ENCODE data around the gene MAP3K8.
"Not testable (repeated sequence)": the region's sequence is repeated elsewhere in the genome, so short reads cannot be mapped to it uniquely, and the experiment has no call there.

Gene MAP3K8

DNA sequence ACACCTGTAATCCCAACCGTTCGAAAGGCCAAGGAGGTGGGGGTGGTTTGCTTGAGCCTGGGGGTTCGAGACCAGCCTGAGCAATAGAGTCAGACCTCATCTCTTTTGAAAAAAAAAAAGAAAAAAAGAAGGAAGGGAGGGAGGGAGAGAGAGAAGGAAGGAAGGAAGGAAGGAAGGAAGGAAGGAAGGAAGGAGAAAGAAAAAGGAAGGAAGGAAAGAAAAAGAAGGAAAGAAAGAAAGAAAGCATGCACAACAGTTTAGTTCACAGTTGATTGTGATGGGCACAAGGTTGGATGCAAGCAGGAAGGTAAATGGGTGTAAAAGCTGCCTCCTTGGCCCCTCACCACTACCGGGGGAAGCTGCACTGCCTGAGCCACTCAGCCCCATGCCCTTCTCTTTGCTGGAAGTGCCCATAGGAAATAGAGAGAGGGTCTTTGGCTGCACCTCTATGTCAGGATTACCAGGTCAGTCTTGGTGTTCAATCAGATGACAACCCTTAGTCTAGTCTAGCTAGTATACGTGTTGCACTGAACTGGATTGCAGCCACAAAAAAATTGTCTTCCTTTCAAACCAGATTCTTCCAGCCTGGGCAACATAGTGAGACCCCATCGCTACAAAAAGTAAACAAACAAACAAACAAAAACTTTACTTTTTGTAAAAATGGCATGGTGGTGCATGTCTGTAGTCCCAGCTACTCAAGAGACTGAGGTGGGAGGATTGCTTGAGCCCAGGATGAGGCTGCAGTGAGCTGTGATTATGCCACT, 20.0 kb downstream of the MAP3K8 start:
- no peak for DNase-seq

DNA sequence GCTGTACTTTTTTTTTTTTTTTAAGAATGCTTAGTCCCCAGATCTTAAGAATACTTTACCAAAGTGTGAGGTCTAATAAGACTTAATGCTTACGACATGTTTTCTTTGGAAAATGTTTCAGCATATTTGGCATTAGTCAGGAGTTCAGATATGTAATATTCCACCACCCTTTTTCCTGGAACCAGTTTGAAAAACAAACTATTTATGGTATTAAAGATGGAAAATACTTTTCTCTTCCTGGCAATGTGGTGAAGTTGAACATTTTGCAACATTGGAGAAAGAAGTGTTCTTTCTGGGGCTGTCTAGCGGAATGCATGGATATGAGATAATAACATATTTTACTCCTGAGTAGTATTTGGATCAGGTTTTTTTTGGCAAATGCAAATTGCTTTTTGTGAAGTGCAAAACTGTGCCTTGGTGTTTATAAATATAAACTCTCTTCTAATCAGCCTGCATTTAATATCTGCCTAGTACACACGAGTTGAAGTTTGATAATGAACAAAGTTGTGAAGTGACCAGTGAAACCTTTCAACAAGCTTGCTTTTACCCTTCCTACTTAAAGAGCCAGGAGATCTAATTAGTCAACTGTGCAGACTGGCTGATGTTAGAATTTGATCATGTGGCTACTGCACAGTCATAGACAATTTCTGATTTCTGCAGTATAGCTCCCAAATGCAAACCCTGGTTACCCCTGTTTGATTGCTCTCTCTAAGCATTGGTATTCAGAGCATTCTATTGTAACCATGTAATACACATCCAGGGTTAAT, 20.9 kb downstream of the MAP3K8 start:
- DNase-seq, result peak; percentile 55

DNA sequence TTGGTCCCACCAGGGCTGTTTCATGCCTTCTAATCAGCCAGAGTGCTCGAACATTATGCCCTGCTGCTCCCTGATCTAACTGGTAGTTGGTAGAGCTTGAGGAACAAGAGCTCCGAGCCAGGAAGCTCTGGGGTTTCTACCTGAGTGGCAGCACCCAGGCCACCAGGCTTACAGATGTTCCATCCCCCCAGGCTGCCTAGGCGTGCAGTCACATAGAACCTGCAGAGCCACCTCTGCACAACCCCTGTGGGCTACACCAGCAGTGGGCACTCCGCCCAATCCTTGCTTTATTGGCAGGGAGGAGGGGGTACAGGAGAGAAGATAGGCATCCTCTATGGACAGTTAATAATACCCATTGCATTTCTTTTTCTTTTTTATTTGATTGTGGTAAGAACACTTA, 21.8 kb downstream of the MAP3K8 start:
- no peak for DNase-seq

DNA sequence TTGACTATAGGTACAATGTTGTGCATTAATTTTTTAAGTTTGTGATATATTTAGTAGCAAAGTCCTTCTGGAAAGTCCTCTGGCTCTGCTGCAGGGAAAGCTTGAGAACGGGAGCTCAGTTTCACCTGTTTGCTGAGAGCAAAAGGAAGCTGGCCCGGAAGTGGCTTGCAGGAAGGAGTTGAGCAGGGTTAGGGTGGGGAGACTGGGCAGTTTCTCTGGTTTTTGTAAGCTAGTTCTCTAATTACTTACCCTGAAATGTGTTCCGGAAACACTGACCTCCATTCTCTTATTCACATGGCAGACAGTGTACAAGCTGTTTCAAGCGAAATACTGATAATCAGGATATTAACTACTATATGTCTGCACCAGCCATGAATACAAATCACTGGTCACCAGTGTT, 22.3 kb downstream of the MAP3K8 start:
- DNase-seq, result no peak

DNA sequence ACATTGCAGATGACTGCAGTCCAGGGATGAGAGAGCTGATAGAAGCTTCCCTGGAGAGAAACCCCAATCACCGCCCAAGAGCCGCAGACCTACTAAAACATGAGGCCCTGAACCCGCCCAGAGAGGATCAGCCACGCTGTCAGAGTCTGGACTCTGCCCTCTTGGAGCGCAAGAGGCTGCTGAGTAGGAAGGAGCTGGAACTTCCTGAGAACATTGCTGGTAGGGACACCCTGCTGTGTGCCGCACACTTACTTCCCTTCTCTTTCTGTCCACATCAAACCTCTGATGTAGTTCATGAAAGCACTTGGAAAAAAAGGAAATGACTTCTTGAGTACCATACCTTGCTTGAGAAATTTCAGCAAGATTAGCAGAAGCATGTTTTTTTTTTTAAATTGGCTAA, 25.3 kb downstream of the MAP3K8 start:
- no peak for DNase-seq

DNA sequence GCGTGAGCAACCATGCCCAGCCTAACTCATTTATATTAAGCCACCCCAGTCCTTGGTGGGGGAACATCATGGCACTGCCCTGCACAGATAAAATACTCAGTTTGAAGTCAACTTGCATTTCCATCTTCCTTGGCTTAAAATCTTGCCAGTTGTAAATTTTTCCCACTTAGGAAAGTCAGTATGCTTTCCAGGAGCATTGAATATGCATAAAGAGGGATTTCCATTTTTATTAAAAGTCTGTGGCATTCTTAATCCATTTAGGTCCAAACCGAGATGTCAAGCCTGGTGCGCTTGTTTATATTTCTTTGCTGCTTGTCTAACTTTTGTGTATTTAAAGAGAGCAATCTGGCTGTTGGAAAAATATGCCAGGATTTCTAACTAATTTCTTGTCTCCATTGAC, 26.1 kb downstream of the MAP3K8 start:
- DNase-seq, result no peak

DNA sequence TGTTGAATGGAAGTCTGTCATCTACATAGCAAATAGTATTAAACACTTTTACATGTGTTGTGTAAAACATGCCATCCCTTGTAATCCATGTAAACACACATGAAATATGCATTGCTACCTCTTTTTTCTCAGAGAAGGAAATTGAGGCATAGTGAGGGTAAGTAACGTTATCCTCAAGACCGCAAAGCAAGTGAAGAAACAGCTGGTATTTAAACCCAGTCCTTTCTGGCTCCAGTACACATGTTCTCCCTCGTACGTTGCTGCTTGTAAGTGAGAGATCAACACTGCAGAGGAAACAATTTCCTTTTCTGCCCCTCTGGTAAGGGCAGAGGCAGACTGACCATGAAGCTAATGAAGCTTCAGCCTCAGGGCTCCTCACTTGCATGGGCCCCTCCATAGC, 28.5 kb downstream of the MAP3K8 start:
- DNase-seq, result no peak

DNA sequence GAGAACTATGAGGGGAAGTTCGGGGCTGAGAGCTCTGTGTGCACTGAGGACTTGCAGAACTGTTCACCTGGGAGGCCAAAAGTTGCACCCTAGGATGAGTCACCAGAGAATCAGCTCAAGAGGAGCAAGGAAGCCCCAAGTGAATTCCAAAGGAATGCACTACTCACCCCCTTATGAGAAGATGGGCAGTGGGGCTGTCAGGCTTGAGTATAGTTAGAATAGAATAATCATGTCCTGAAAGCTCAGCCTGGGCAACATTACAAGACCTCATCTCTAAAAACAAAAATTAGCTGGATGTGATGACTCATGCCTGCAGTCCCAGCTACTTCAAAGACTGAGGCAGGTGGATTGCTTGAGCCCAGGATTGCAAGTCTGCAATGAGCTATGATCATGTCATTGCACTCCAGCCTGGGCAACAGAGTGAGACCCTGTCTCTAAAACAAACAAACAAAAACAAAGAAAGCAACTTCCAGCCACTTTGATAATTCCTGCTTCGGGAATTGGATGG, 30.0 kb downstream of the MAP3K8 start:
- DNase-seq, result no peak

DNA sequence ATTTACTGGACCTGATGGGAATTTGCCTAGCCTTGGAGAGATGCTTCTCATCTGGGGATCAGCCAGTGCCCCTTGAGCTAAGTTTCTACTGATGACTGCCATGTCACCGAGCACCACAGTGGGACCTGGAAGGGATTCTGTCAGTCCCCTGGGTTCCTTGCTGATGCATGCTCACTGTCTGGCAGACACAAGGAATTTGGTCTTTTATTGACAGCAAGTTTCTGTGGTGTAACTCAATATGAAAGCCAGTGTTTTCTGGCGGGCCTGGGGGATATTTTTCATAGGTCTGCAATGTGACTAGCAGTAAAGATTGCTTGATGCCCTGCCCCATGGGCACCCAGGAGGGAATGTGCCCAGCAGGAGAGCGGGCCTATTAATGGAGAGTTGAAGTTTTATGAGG, 30.7 kb downstream of the MAP3K8 start:
- DNase-seq, result no peak

DNA sequence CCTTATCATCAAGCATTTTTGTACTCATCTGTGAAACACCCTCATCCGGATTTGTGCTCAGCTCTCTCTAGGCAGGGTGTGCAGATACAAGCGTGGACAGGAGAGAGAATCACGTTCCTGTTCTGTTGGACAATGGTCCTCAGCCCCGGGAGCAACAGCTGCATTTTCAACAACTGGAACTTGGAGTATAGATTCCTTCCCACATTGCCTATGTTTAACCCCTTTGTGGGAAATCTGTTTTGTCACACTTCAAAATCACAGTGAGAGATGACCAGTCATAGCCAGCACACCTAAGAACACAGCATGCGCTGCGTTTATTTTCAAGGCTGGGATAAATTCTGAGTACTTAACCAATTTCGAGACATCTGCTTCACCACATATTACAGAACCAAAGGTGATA, 32.5 kb downstream of the MAP3K8 start:
- DNase-seq, result no peak

DNA sequence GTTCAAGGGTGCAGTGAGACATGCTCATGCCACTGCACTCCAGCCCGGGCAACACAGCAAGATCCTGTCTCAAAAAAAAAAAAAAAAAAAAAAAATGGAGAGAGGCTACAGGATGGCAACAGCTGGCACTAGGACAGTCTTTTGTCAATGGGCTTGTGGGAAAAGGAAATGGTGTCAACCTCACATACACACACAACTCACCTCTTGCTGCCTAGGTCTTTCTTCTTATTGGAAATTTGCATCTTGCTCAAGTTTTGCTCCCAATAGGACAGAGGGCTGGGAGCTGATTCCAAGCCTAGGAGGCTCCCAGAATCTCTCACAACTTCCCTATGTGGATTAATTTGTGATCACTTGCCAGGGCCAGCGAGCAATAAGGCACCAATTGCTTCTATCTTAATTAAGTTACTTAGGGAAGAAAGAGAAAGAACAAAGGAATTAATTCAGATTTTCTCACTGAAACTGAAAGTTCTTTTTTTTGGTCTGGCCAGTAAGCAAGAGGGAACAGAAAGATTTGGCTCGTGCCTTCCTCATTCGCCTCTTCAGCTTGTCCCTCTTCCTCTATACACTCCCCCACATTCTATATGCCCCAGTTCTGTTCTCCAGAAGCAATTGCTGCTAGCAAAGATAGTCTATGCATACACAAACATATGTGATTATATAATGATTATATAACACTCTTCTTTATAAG, 33.8 kb downstream of the MAP3K8 start:
- DNase-seq, result no peak

DNA sequence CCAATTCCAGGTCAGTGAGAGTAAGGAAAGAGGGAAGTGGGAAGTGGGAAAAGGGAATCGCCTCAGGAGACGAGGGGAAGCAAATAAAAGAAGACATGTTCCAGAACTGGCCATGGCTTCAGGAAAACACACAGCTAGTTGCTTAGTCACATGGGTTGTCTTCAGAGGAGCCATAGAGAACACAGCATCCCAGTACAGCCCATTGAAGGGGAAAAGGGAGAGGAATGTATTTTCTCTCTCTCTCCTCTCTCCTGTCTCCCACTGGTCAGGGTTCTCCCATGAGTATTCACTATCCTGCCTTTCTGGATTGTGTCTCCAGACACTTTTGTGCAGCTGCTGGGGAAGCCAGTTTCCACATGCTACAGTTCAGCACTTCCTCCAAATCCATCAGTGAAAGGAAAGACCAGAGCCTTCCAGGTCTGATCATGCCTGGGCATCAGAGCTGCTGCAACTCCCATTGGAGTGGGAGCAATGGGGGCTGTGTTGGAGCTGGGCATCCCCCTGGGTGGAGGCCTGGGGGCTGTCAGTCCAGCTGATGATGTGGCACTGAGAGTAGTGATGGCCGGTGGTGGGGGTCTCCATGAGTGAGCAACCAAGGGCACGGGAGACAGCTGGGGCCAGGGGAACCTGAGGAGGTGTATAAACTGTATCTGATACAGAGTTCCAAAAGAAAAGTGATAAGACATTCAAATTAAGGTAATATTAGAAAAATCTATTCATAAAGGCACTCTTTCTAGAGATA, 38.6 kb downstream of the MAP3K8 start:
- no peak for DNase-seq

DNA sequence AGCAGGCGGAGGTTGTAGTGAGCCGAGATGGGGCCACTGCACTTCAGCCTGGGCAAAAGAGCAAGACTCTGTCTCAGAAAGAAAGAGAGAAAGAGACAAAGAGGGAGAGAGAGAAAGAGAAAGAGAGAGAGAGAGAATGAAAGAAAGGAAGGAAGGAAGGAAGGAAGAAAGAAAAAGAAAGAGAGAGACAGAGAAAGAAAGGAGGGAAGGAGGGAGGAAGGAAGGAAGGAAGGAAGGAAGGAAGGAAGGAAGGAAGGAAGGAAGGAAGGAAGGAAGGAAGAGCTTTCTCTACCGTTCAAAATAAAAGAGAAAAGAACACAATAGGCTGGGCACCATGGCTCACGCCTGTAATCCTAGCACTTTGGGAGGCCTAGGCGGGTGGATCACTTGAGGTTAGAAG, 41.5 kb downstream of the MAP3K8 start:
- DNase-seq, result not testable (repeated sequence)

DNA sequence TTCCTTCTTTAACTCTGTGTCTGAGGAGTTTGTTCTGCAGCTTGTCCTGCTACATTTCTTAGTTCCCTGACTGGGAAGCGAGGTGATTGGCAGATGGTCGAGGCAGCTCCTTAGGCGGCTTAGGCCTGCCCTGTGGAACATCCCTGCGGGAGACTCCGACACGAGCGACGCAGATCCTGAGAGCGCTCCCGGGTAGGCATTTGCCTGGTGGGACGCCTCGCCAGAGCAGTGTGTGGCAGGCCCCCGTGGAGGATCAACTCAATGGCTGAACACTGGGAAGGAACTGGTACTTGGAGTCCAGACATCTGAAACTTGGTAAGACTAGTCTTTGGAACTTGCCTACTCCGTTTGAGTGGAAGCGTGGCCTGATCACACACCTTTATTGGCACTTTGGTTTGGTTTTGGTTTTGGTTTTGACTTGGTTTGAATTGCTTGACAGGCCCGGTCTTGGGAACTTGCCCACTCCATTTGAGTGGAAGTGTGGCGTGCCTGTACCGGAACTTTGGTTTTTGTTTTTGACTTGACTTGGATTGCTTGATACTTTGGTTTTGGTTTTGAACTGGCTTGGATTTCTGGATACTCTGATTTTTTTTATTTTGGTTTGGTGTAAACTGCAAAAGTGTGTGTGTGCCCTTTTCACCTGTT, 42.6 kb downstream of the MAP3K8 start:
- DNase-seq, result no peak

DNA sequence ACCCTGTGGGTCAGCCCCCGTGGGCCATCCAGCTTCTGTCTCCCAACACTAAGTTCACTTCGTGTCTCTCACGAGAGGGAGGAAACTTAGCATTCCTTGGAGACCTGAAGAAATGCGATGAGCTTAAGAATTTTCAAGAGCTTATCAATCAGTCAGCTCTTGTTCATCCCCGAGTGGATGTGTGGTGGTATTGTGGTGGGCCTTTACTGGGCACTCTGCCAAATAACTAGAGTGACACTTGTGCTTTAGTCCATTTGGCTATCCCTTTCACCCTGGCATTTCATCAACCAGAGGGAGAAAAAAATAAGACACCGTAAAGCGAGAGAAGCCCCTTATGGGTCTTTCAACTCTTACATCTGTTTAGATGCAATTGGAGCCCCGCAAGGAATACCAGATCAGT, 45.5 kb downstream of the MAP3K8 start:
- DNase-seq, result not testable (repeated sequence)

DNA sequence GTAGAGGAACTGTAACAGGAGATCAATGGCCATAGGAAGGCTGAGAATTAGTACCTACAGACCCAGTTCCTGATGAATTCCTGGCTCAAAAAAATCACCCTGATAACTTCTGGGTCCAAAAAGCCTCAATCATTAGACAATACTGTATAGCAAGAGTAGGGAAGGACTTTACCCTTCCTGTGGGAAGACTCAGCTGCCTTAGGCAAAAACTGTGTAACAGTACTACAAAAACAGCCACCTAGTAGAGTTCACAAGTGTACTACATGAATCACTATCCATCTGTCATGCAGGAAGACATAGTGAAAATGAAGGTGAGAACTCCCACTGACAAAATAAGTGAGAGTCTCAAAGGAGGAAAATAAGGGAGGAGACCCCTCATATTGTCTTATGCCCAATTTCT, 47.6 kb downstream of the MAP3K8 start:
- no peak for DNase-seq

DNA sequence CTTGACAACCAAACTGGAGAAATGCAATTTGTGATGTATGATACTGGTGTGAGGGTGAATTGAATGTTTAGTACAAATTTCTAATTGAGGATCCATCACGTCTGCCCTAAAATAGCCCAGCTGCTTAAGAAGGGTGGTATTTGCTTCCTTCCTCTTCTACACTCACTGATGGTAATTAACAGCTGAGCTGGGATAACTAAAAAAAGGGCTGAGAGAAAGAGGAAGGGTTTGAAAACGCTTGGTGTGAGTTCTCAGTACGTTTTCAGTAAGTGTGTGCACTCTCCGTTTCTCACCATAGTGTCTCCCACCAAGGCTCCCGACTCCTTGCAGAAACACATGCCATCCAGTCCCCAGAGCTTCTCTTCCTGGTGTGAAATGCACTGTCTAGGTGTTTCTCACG, 54.3 kb downstream of the MAP3K8 start:
- DNase-seq, result no peak

DNA sequence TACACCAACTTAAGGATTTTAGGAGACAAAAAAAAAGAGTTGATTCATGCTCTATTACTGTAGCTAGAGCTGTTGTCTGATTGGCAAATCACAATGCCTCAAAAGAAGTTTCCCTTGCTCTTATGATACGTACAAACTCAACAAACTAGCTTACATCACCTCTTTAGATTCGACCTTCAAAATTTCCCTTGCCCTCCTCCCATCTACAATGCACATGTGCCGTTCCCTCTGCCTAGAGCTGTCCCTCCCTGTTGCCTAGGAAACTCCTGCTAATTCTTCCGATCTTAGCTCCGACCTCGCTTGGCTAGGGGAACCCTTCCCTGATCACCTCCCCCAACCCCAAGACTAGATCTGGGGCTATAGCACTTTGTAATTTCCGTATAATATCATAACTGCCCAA, 55.4 kb downstream of the MAP3K8 start:
- no peak for DNase-seq

DNA sequence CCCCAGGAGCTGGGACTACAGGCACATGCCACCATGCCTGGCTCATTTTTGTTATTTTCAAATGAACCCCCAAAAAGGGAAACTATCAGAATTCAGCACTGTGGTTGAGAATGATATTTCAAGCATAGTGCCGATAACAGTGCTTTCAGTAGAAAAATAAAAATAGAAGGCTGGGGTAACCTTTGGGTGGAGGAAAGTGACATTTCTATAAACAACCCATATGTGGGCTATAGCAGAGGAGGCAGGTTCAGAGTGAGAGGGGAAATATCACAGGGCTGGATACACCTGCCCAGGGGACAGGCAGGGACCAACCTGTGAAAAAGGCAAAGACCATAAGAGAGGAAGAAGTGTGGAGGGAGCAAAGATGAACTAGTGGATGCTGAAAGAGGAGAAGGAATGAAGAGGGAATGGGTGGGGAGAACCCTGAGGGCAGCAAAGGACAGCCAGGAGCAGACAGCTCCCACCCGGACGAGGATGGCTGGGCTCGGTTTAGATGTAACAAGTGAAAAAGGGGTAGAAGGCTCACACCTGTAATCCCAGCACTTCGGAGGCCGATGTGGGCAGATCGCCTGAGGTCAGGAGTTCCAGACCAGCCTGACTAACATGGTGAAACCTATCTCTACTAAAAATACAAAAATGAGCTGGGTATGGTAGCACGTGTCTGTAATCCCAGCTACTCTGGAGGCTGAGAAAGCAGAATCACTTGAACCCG, 56.5 kb downstream of the MAP3K8 start:
- DNase-seq, result no peak

DNA sequence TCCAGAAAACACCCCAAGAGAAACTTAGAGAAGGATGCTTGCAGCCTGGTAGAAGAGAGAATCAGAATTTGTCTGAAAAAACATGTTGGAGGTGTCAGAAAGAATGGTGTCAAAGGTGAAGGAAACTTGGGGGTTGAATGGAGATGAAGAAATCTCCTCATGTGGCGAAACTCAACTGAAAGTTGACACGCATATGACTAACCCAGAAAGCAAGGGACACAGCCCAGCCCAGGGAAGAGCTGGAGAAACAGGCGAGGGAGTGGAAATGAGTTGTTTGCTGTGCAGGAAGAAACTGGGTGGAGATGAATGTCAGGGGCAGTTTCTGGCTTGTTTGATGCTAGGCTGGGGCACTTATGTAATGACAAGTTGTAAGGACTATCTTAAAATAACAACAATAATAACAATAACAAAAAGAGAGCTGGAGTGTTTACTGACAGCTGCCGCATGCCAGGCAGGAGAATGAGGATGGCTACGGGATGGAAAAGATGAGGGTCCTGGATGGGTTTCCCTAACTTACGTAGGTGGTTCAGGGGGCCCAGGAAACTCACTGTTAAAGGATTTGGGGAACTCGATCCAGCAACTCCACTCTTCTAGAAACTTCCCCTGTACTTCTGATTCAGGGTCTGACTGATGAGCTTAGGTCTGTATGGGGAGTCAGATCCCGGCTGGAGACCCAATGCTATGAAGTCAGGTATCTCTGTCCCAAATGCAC, 57.4 kb downstream of the MAP3K8 start:
- no peak for DNase-seq

DNA sequence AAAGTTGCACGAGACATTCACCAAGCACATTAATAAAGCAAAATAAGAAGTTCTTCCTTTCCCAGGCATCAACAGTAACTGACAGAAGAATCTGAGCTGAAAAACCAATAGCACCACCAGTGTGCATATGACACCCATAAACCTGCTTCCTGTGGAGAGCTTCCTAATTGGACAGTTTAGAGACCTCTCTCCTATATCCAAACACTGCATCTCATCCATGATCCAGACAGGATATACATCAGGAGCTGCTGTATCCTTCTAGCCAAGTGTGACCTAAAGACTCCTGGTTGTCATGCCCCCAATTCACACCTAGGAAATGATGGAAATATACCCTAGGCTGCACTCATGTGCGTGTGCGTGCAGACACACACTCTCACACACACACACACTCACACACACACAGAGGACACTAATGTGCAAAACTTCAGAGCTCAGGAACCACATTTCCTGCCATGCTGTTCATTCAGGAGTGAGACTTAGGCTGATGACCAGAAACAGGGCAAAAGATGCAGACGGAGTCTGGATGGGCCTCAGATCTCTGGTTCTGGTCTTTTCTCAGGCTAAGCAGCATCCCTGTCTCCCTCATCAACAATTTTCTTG, 58.0 kb downstream of the MAP3K8 start:
- DNase-seq, result no peak

All from amniotic stem cell (primary cell).